Retinal pigment epithelial cell (primary cell): ENCODE measurements around the gene PROS1.
"Not testable (repeated sequence)": the region's sequence is repeated elsewhere in the genome, so short reads cannot be mapped to it uniquely, and the experiment has no call there.

Experiments used
- DNase-seq: peaks from one replicate; pipeline ENCODE4 v3.0.0-alpha.2; 2010; ENCODE audit warnings: low read depth
- H3K4me3 ChIP-seq: 2 replicates; pipeline ENCODE4 v1.5.1; 2011; ENCODE audit warnings: mild to moderate bottlenecking, low read length, control low read depth, moderate library complexity
- CTCF ChIP-seq: conservative IDR thresholded peaks from 2 replicates; pipeline ENCODE4 v1.5.1; 2011; ENCODE audit warnings: low read depth, low read length, control low read depth, inconsistent platforms

The PROS1 gene

DNA sequence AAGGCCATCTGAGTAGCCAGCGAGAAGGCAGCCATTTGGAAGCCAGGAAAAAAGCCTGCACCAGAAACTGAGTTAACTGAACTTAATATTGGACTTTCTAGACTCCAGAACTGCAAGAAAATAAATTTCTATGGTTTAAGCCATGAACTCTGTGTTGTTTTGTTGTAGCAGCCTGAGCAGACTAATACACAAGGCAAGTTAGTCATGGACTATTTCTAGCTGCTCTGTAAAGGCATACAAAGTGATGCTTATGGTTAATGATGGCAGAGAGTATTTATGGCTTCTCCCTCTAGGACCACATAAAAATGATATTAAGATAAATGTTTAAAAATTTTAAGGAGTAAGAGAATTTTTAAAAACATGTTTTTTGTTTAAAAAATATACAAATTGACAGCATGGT, 37.1 kb downstream of the PROS1 start:
- H3K4me3 ChIP-seq, result no peak overlapping the region
- TF ChIP-seq CTCF, result no peak
- no peak for DNase-seq

GRCh38 chr3:93934366-93935046, 39.2 kb downstream of the PROS1 start:
- DNase-seq, result no peak
- TF ChIP-seq CTCF, result no peak
- H3K4me3 ChIP-seq, result no peak overlapping the region

GRCh38 chr3:93931597-93932229, 42.0 kb downstream of the PROS1 start:
- no peak for DNase-seq
- no peak overlapping the region for H3K4me3 ChIP-seq
- TF ChIP-seq CTCF, result no peak

DNA sequence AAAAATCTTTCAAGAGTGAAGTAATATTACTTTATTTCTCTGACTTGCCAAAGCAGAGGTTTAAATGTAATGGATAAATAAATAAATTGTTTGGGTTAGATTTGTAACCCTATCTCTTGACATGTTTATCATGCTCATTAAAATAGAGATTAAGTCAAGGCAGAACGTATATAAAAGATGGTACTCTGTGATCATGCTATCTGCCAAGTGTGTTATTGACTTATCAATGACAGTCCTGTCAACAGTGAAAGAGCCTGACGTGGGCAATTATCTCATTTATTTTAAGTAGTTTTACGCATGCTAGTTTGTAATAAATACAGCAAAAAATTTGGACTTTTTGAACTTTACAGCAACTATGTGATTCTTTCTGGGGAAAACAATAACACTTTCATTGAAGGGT, 43.7 kb downstream of the PROS1 start:
- no peak for TF ChIP-seq CTCF
- DNase-seq, result no peak
- H3K4me3 ChIP-seq, result no peak overlapping the region

GRCh38 chr3:93926789-93927188, 46.9 kb downstream of the PROS1 start:
- TF ChIP-seq CTCF, result no peak
- H3K4me3 ChIP-seq, result no peak overlapping the region
- no peak for DNase-seq

- TF ChIP-seq CTCF, result no peak
- DNase-seq, result peak; percentile 1
- no peak overlapping the region for H3K4me3 ChIP-seq
Measured at GRCh38 chr3:93924491-93924890, 49.2 kb downstream of the PROS1 start.

GRCh38 chr3:93923006-93923405, 50.7 kb downstream of the PROS1 start:
- no peak for TF ChIP-seq CTCF
- DNase-seq, result no peak

DNA sequence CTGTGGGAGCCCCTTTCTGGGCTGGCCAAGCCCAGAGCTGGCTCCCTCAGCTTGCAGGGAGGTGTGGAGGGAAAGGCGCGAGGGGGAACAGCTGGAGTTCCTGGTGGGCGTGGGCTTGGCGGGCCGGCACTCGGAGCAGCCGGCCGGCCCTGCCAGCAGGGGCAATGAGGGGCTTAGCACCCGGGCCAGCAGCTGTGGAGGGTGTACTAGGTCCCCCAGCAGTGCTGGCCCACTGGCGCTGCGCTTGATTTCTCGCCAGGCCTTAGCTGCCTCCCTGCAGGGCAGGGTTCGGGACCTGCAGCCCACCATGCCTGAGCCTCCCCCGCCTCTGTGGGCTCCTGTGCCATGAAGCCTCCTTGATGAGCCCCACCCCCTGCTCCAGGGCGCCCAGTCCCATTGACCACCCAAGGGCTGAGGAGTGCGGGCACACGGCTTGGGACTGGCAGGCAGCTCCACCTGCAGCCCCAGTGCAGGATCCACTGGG, 56.1 kb downstream of the PROS1 start:
- not testable (repeated sequence) for H3K4me3 ChIP-seq, DNase-seq

More at GRCh38 chr3:93923006-93923405, 50.7 kb downstream of the PROS1 start:
- H3K4me3 ChIP-seq, result no peak overlapping the region

DNA sequence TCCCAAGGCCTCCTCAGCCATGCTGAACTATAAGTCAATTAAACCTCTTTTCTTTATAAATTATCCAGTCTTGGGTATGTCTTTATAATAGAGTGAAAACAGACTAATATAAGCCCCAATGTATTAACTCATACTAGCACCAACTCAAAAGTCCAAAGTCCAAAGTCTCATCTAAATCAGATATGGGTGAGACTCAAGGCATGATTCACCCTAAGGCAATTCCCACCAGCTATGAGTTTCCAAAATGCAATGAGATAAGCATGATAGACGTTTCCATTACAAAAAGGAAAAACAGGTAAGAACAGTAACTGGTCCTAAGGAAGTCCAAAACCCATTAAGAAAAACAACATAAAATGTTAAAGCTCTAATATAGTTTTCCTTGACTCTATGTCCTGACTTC, 60.1 kb downstream of the PROS1 start:
- H3K4me3 ChIP-seq, DNase-seq: not testable (repeated sequence)
